Embryonic facial prominence (tissue), 1 donor: Measurements from ENCODE around the gene IGF2R.

Experiments used
- DNase-seq: peaks from one replicate; pipeline ENCODE4 v3.0.0-alpha.2; 2016; ENCODE audit errors: extremely low spot score

The IGF2R gene

DNA sequence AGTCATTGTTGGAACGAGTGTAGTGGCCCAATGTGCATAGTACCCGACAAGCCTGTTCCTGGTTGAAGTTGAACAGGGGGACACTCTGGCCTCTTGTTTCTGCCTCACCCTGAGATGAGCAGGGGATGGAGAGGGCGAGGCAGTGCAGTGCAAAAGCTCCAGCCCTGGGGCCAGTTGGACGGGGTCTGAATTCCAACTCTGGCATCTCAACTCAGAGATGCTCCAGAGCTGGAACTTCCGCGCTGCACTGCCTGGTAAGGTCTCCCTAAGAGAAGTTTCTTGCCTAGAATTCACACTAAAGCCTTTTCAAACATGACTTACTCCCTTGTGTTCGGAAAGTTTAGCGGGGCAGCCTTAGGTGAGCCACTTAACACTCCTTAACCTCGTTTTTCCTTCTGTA, 80.5 kb downstream of the IGF2R start:
- no peak for DNase-seq

DNA sequence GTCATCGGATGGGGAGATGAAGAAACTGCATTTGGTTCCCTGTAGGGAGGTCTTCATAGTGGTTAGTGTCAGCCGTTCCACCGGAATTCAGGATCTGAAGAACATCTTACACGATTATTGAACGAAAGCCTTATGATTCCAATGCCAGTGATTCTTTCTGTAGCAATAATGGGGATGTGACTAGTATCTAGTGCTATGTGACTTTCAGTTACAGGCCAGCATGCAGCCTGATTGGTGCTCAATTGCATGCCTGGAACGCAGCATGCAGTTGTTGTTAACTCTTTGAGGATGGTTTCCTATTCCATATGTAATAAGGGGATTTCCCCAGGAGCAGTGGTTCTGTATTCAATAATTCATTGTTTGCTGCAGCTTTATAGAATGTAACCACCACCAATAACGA, 81.1 kb downstream of the IGF2R start:
- DNase-seq = no peak

DNA sequence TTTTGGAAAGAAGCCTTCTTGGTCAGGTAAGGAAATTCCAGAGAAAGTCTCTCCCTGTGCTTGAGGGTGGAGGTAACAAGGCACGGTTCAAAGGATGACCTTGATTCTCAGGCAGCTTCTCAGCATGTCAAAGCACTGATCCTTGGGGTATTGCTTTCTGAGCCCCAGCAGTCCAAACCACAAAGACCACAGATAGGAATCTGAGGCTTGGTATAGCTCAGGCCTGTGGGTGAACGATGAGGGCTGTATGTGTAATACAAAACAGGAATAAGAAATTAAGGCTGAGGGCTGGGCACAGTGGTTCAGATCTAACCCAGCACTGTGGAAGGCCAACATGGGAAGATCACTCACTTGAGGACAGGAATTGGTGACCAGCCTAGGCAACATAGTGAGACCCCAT, 82.5 kb downstream of the IGF2R start:
- DNase-seq = no peak

DNA sequence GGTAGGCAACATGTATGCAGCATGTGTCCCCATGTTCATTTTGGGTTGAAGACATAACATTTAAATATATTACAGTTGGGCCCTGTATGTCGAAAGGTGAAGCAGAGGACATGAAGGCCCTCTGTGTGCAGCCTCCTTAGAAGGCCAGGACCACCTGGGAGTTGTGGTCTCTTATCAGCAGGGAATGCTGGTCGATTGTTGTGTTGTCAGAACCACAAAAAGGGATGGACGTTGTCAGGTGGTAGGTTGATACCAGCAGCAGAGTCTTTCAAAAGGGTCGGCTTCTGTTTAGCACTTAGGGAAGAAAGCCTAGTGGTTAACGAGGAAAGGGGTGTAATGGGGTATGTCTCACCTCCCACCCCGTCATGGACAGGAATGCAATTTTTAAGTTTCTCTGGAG, 85.4 kb downstream of the IGF2R start:
- DNase-seq = no peak

DNA sequence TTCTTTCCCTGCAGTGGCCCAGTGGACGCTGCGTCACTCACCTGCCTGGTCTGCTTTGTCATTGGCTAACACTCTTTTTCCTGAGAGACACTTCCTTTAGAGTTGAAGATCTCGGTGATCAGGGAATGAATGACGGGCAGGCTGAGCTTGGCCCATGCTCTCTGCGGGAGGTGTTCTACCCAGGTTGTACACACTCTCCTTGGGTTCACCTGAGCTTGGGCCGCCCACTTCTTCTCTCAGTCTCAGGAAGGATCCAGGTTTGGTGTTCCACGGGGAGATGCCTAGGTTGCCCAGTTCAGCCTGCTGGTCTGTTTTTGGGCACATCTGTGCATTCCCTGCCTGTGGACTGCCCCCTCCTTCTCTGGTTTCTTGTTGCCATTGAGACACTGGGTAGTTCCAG, 86.0 kb downstream of the IGF2R start:
- DNase-seq = no peak

DNA sequence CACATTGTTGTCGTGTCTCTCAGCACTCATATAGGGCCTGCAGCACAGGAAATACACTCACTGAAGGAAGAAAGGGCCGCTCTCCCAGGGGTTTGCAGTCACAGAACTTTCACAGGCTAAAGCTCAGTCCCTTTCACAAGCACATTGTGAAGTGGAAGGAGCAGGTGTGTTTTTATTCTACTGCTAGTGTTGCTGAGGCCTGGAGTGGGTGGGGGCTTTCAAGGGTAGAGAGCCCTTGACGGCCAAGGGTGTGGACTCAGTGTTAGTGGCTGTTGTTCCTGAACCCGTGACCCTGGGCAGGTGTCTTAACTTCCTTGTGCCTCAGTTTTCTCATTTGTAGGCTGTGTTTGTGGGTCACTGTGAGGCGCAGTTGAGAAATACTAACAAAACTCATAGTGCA, 86.5 kb downstream of the IGF2R start:
- DNase-seq = no peak

DNA sequence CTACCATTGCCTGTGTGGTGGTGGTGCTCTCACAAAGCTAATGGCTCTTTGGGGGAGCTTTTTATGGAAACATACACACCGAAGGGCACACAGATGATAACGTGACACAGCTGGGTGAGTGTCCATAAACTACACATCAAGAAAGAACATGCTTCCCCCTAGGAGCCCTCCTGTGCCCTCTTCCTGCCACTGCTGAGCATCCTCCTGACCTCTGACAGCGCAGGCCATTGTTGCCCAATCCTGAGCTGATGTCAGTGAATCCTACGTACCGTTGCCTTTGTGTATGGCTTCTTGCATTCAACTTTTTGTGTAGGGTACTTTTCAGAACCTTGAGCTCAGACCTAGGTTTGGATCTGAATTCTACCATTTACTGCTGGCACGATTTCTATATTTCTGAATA, 86.9 kb downstream of the IGF2R start:
- no peak for DNase-seq

DNA sequence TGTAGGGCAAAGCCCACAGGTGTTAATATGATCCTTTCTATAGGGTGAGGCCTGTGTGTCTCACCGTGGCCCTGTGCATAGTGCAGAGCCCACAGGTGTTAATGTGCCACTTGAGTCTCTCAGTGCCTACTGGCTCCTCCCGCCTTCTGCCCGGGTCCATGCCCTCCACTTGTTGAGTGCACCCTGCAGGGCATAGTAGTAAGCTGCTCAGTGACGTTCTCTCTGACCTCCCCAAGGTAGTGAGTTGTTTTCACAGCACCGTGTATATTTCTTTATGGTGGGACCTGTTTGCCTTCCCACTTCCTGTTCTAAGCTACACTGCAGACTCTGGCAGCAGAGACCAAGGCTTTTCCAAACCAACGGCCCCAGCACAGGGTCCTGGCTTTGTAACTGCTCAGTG, 88.2 kb downstream of the IGF2R start:
- no peak for DNase-seq

DNA sequence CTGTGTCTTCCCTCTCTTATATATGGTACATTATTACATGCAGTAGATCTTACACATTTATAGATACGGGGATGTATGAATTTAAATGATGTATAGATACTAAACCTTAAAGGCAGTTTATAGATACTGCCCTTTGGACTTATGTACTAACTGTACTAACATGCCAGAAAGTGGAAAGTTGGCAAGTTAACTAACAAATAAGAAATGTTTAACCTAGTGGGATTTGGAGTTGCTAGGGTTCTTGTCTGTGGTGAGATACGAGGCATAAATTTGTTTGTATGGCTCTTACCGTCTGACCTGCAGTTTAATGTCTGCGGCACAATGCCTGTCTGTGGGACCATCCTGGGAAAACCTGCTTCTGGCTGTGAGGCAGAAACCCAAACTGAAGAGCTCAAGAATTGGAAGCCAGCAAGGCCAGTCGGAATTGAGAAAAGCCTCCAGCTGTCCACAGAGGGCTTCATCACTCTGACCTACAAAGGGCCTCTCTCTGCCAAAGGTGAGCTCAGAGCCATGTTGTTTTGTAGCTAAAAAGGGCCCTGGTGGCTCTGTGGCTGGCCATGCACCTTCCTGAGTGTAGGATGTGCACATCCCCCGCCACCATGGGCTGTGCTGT, 89.8 kb downstream of the IGF2R start:
- no peak for DNase-seq

DNA sequence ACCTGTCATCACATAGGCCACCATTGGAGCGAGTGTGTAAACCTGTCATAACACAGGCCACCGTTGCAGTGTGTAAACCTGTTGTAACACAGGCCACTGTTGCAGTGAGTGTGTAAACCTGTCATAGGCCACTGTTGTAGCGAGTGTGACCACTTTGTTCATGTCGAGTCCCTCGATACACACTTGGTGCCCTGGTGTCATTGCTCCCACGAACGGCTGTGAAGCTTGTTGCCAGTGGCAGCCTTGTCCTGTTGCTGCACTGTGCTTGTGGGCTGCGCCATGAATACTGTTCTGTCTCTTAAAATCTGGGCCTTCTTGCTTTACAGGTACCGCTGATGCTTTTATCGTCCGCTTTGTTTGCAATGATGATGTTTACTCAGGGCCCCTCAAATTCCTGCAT, 91.3 kb downstream of the IGF2R start:
- DNase-seq = no peak

DNA sequence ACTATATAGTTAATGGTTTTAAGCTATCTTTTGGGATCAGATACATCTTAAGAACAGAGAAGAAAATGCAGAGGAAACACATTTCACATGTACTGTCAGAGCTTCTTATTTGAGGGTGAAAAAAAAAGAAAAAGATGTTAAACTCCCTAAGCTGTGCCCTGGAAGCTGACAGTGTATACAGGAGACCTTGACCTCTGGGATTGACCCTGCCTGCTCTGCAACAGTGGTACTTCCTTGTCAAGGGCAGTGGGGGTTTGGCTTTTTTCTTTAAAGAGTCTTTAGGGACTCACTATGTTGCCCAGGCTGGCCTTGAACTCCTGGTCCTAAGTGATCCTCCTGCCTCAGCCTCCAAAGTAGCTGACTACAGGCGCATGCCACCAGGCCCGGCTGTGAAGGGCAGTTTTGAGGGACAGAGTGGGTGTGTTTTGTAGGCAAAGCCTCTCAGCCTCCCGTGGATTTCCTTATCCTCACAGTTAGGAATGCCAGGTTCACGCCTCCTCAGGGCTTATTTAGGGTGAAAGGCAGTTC, 92.1 kb downstream of the IGF2R start:
- DNase-seq = no peak

DNA sequence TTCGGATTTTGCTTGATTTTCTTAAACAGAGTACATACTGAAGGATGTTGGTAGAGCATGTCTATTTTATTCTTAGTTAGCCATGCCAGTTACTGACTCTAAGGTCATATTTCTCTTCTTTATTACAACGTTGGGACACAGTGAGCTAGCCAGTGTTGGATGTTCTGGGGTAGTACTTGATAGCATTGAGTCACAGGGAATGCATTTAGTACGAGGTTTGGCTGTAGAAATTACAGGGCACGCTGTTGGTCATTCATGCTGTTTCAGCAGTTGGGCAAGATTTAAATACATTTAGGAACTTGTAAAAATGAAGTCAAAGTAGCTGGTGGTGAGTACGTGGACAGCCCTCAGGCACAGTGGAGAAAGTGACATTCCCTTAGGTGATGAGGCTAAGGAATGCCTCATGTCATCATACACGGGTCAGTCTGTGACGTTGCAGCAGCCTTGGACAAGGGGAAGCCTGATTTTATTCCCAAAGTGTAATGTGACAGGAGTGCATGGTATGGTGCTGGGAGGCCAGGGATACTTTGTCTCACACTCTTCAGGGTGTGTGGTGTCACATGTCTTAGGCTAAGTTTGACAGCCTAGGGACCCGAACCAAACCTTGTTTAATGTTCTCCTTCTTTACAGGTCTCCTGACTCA, 95.0 kb downstream of the IGF2R start:
- DNase-seq = no peak

DNA sequence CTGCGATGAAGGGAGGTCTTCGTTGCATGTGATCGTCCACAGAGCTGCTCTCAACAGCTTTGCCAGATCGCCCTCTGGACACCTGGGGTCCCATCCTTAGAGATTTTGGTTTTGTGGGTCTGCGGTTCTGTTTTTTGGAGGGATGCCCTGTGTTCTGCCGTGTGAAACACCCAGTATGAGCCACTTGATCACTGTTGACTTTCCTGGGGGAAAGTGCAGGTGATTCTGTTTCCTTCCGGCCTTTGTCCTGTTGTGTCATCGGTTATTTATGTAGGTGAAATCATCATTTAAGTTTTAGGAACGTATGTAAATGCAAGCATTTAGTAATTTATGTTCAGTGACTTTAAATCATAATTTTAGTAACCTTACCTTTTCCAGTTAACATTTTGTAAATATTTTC, 96.3 kb downstream of the IGF2R start:
- DNase-seq = no peak

DNA sequence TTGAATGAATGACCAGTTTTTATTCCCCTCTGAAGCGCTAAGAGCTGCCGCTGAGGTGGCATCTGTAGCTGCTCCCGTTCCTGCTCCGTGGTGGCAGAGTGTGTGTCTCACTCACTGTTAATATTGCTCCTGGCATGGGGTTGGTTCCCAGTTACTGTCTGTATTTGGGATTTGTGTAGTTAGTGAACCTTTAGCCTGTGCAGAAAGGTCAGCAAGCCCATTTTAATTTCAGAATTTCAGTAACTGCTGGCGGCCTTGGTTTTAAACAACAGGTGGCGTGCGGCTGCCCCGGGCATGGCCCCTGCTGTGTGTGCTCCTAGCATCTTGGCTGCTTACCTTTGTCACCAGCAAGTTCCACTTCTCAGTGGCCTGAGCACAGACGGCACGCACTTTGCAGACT, 98.7 kb downstream of the IGF2R start:
- no peak for DNase-seq

DNA sequence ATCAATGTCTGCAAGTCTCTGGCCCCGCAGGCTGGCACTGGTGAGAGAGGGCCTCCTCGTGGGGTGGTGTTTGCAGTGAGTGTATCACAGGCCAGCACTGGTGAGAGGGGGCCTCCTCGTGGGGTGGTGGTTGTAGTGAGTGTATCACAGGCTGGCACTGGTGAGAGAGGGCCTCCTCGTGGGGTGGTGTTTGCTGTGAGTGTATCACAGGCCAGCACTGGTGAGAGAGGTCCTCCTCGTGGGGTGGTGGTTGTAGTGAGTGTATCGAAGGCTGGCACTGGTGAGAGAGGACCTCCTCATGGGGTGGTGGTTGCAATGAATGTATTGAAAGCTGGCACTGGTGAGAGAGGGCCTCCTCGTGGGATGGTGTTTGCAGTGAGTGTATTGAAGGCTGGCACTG, 99.5 kb downstream of the IGF2R start:
- no peak for DNase-seq

DNA sequence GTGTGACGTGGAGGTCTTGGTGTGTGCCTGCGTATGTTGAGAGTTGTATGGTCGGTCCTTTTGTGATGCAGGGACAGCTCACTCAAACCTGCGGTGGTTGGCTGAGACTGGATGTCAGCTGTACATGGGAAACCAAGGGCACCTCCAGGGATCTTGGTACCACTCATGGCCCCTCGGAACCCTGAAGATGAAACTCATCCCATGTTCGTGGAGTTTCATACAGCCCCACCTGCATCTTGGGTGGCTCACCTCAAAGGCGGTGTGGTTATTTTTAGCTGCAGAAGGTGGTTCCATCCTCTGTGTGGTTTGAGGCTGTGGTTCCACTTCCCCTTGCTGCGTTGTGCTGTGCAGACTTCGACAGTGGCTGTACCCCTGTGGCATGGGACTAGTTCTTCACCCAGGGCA, 100.2 kb downstream of the IGF2R start:
- no peak for DNase-seq

DNA sequence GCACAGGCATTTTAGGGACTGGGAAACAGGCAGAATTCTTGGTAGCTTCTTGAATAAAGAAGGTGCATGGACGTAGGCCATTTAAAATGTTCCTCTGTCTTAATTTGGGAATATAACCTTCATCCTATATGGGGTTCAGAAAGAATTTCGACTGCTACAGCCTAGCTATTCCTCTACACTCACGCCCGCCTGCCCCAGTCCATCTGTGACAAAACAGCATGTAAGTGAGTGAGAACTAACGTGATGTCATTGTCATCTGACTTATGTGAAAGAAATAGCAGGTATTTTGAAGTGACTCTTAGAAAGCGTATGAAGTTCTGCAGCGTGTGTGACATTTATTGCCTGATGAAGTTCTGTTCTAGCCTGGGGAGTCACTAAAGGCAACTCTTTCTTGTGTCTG, 100.6 kb downstream of the IGF2R start:
- DNase-seq = no peak

DNA sequence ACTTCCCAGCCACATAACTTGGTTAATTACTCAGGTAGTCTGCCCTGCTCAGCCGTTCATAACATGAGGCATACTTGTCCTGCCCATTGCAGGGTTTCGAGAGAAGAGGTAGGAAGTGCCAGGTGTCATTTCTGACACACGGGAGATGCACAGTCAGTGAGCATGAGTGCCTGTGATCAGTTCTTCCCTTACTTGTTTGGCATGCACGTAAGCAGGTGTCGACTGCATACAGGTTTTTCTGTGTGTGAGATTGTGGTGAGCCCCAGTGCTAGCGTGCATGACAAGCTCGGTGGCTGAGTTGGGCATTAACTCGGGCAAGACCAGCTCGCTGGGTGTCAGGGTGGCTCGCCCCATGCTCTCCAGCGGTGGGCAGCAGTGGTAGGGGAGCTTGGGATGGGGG, 101.5 kb downstream of the IGF2R start:
- DNase-seq = no peak

DNA sequence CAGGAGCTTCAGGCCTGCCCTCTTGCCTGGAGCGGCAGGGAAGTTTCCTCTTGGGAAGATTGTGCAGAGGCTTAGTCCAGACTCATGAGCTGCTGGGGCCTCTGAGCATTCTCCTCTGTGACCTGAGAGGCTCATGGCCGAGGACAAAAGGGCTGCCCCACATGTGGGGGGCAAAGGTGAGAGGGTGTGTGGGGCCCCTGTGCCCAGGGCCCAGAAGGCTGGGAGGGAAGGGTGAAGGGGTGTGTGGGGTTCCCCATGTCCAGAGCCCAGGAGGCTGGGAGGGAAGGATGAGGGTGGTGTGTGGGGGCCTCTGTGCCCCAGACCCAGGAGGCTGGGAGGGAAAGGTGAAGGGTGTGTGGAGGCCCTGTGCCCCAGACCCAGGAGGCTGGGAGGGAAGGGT, 101.9 kb downstream of the IGF2R start:
- no peak for DNase-seq

DNA sequence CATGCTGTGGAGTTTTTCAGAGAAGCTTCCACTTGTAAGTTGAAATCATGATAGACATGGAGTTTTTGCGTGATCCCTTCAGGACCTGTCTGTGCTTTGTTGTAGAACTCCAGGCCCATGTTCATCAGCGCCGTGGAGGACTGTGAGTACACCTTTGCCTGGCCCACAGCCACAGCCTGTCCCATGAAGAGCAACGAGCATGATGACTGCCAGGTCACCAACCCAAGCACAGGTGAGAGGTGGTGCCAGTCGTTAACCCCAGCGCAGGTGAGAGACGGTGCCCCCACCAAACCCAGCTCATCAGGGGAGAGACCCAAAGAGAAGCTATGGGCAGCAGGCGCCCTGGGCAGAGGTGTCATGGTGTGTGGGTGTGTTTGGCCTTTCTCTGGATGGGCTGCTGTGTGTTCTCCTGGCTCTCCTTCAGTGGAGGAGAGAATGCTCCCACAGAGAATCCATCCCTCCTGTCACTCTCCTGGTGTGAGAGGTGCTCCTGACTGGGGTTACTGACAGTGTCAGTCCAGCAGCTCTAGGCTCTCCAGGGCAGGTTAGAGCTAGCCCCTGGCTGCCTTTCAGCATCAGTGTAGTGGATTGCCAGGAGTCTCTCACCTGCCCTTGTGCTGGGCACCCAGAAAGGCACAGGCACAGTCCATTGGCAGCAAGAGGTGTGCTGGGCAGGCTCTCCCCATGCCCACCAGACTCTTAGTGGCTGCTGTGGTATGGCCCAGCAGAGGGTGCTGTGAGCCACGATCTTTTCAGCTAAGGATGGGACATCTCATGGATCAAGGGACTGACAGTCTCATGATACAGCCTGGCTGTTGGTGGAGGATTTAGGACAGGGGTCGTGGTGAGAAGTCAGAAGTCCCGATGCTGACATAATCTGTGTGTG, 103.2 kb downstream of the IGF2R start:
- DNase-seq = no peak

DNA sequence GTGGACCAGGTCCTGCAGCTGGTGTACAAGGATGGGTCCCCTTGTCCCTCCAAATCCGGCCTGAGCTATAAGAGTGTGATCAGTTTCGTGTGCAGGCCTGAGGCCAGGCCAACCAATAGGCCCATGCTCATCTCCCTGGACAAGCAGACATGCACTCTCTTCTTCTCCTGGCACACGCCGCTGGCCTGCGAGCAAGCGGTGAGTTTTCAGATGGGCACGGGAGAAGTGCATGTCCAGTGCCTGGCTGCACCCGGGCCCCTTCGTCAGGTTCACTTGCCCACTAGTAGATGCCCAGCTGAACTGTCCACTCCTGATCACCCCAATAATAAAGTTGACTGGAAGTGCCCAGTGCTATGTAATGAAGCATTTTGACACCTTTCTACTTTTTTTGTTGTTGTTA, 104.4 kb downstream of the IGF2R start:
- no peak for DNase-seq

DNA sequence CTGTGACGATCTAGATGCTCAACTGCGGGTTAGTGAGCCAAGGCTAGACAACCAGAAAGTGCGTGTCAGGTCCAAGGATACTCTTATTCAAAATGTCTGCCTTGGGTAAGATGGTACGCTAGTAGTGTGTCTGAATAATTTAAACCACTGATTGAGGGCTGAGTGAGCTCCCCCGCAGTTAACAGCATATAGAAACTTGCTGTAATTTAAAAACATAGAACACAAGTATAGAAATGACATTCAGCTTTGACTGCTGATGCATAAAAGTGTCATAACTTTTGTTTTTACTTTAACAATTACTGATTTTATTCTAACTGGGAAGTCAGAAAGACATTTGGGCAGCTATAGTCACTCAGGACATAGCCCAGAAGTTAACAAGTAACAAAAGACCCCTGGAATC, 107.1 kb downstream of the IGF2R start:
- DNase-seq = no peak

DNA sequence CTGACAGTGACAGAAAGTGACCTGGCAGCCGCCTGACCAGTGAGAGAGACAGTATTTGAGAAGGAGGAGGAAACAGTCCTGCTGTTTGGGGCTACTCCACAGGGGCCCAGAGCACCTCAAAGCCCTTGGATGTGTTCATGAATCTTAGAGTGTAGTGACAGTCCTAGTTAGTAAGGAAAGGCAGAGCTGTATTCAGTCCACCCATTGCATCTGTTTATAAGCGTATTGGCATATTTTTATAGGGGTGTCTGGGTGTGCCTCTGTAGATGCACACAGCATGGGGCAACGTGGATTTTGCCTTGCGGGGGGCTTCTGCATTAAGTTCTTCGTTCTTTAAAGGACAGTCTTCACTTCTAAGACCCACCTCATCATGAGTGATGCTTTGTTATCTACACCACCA, 108.1 kb downstream of the IGF2R start:
- no peak for DNase-seq
